WERI-Rb-1 (cell line): ENCODE data around the gene SMARCA4.

ENCODE experiments used
- DNase-seq: peaks from one replicate; pipeline ENCODE4 v3.0.0-alpha.2; 2020
- H3K27ac ChIP-seq: fragments of 250-450 bp; sonication (Bioruptor Pico); 2 replicates; pipeline ENCODE4 v1.5.1; 2020; ENCODE audit warnings: mild to moderate bottlenecking, moderate library complexity
- H3K27me3 ChIP-seq: fragments of 250-450 bp; sonication (Bioruptor Pico); 2 replicates; pipeline ENCODE4 v1.5.1; 2021; ENCODE audit warnings: mild to moderate bottlenecking, low read depth, moderate library complexity; ENCODE audit not compliant: insufficient read depth, severe bottlenecking
- H3K36me3 ChIP-seq: fragments of 250-450 bp; sonication (Bioruptor Pico); 2 replicates; pipeline ENCODE4 v1.5.1; 2020; ENCODE audit warnings: mild to moderate bottlenecking, moderate library complexity
- H3K4me3 ChIP-seq: 2 replicates; pipeline ENCODE4 v1.5.1; 2011; ENCODE audit warnings: low read depth, mild to moderate bottlenecking, control low read depth, low read length
- H3K9me3 ChIP-seq: fragments of 250-450 bp; sonication (Bioruptor Pico); 2 replicates; pipeline ENCODE4 v1.5.1; 2021; ENCODE audit warnings: mild to moderate bottlenecking, moderate library complexity; ENCODE audit not compliant: severe bottlenecking
- CTCF ChIP-seq: IDR thresholded peaks from 2 replicates; pipeline ENCODE4 v1.5.1; 2011; ENCODE audit warnings: low read depth, mild to moderate bottlenecking, control low read depth, inconsistent platforms, low read length

Gene SMARCA4

GRCh38 chr19:11105014-11105636, 144.3 kb downstream of the SMARCA4 start:
- DNase-seq = no peak
- no peaks in the 10 kb centered on the region for H3K27me3 ChIP-seq
- peaks cover 95% of the 10 kb centered on the region for H3K36me3 ChIP-seq
- no peak overlapping the region for H3K4me3 ChIP-seq
- H3K9me3 ChIP-seq = no peaks in the 10 kb centered on the region
- TF ChIP-seq CTCF = no peak
- no peak overlapping the region for H3K27ac ChIP-seq

- no peaks in the 10 kb centered on the region for H3K9me3 ChIP-seq
- TF ChIP-seq CTCF = no peak
- H3K27ac ChIP-seq = no peak overlapping the region
- no peaks in the 10 kb centered on the region for H3K27me3 ChIP-seq
- no peak for DNase-seq
- H3K36me3 ChIP-seq = peaks cover 97% of the 10 kb centered on the region
- no peak overlapping the region for H3K4me3 ChIP-seq
Measured at GRCh38 chr19:11106477-11106876, 145.6 kb downstream of the SMARCA4 start.

- H3K9me3 ChIP-seq = no peaks in the 10 kb centered on the region
- no peak overlapping the region for H3K4me3 ChIP-seq
- no peak for TF ChIP-seq CTCF
- no peaks in the 10 kb centered on the region for H3K27me3 ChIP-seq
- no peak overlapping the region for H3K27ac ChIP-seq
- peaks cover 95% of the 10 kb centered on the region for H3K36me3 ChIP-seq
- no peak for DNase-seq
Measured at GRCh38 chr19:11108746-11109145, 147.9 kb downstream of the SMARCA4 start.

GRCh38 chr19:11111117-11111770, 150.4 kb downstream of the SMARCA4 start:
- DNase-seq = no peak
- Histone ChIP-seq H3K9me3 (no peaks in the 10 kb centered on the region), H3K36me3 (peaks cover 95% of the 10 kb centered on the region), H3K27ac (no peak overlapping the region), H3K27me3 (no peaks in the 10 kb centered on the region), H3K4me3 (no peak overlapping the region)
- no peak for TF ChIP-seq CTCF

- peaks cover 95% of the 10 kb centered on the region for H3K36me3 ChIP-seq
- no peak overlapping the region for H3K4me3 ChIP-seq
- TF ChIP-seq CTCF = no peak
- no peak for DNase-seq
- no peaks in the 10 kb centered on the region for H3K9me3 ChIP-seq
- H3K27me3 ChIP-seq = no peaks in the 10 kb centered on the region
- no peak overlapping the region for H3K27ac ChIP-seq
Measured at GRCh38 chr19:11111771-11112144, 150.9 kb downstream of the SMARCA4 start.
